ENCODE data around the gene DOCK4. TPM values are rescaled to one million over a fixed set of nuclear protein-coding genes. Genes with fewer than 3 reads are reported as not detected.
"Not testable (repeated sequence)": the region's sequence is repeated elsewhere in the genome, so short reads cannot be mapped to it uniquely, and the experiment has no call there.

Gene DOCK4
- polyA plus RNA-seq, 3 donors = 20.5 to 27.6 (median 24.6) TPM

GRCh38 chr7:111954474-111955381, 251.5 kb downstream of the DOCK4 start:
- peak in 10 of 11 donors; percentile 15 to 59 (median 32) for DNase-seq (ENCODE audit: extremely low read depth in 1 of 11, low read depth in 9 of 11, low spot score in 4 of 11)

GRCh38 chr7:111954056-111954455, 252.1 kb downstream of the DOCK4 start:
- no peak for DNase-seq (ENCODE audit: extremely low read depth in 1 of 11, low read depth in 9 of 11, low spot score in 4 of 11)

- DNase-seq (ENCODE audit: extremely low read depth in 1 of 11, low read depth in 9 of 11, low spot score in 4 of 11) = no peak
Observed at GRCh38 chr7:111953611-111954010, 252.6 kb downstream of the DOCK4 start.

- DNase-seq (ENCODE audit: extremely low read depth in 1 of 11, low read depth in 9 of 11, low spot score in 4 of 11) = no peak
Observed at GRCh38 chr7:111952783-111953182, 253.4 kb downstream of the DOCK4 start.

GRCh38 chr7:111951052-111951451, 255.1 kb downstream of the DOCK4 start:
- no peak for DNase-seq (ENCODE audit: extremely low read depth in 1 of 11, low read depth in 9 of 11, low spot score in 4 of 11)

GRCh38 chr7:111942450-111943081, 263.6 kb downstream of the DOCK4 start:
- no peak for DNase-seq (ENCODE audit: extremely low read depth in 1 of 11, low read depth in 9 of 11, low spot score in 4 of 11)

- no peak for DNase-seq (ENCODE audit: extremely low read depth in 1 of 11, low read depth in 9 of 11, low spot score in 4 of 11)
Observed at GRCh38 chr7:111937163-111937562, 269.0 kb downstream of the DOCK4 start.

GRCh38 chr7:111933609-111934008, 272.6 kb downstream of the DOCK4 start:
- DNase-seq (ENCODE audit: extremely low read depth in 1 of 11, low read depth in 9 of 11, low spot score in 4 of 11) = no peak

GRCh38 chr7:111931958-111932357, 274.2 kb downstream of the DOCK4 start:
- DNase-seq (ENCODE audit: extremely low read depth in 1 of 11, low read depth in 9 of 11, low spot score in 4 of 11) = no peak

- no peak for DNase-seq (ENCODE audit: extremely low read depth in 1 of 11, low read depth in 9 of 11, low spot score in 4 of 11)
Observed at GRCh38 chr7:111931016-111931517, 275.1 kb downstream of the DOCK4 start.

GRCh38 chr7:111929264-111929663, 276.9 kb downstream of the DOCK4 start:
- DNase-seq (ENCODE audit: extremely low read depth in 1 of 11, low read depth in 9 of 11, low spot score in 4 of 11) = no peak

GRCh38 chr7:111927353-111928019, 278.7 kb downstream of the DOCK4 start:
- no peak for DNase-seq (ENCODE audit: extremely low read depth in 1 of 11, low read depth in 9 of 11, low spot score in 4 of 11)

GRCh38 chr7:111920329-111920728, 285.9 kb downstream of the DOCK4 start:
- no peak for DNase-seq (ENCODE audit: extremely low read depth in 1 of 11, low read depth in 9 of 11, low spot score in 4 of 11)

- DNase-seq (ENCODE audit: extremely low read depth in 1 of 11, low read depth in 9 of 11, low spot score in 4 of 11) = no peak
Observed at GRCh38 chr7:111919631-111920179, 286.5 kb downstream of the DOCK4 start.

GRCh38 chr7:111919164-111919563, 287.0 kb downstream of the DOCK4 start:
- DNase-seq (ENCODE audit: extremely low read depth in 1 of 11, low read depth in 9 of 11, low spot score in 4 of 11) = no peak

GRCh38 chr7:111918461-111918860, 287.7 kb downstream of the DOCK4 start:
- no peak for DNase-seq (ENCODE audit: extremely low read depth in 1 of 11, low read depth in 9 of 11, low spot score in 4 of 11)

GRCh38 chr7:111917404-111917803, 288.8 kb downstream of the DOCK4 start:
- DNase-seq (ENCODE audit: extremely low read depth in 1 of 11, low read depth in 9 of 11, low spot score in 4 of 11) = not testable (repeated sequence)

- DNase-seq (ENCODE audit: extremely low read depth in 1 of 11, low read depth in 9 of 11, low spot score in 4 of 11) = no peak
Observed at GRCh38 chr7:111914291-111914690, 291.9 kb downstream of the DOCK4 start.

- no peak for DNase-seq (ENCODE audit: extremely low read depth in 1 of 11, low read depth in 9 of 11, low spot score in 4 of 11)
Observed at GRCh38 chr7:111911166-111911961, 294.8 kb downstream of the DOCK4 start.
